Umbilical cord (tissue), 2 donors: Measurements from ENCODE around the gene LMAN1. TPM values are rescaled to one million over a fixed set of nuclear protein-coding genes. Genes with fewer than 3 reads are reported as not detected.

Experiments used
- DNase-seq: peaks from one replicate; pipeline ENCODE4 v3.0.0-alpha.2; 2015; ENCODE audit warnings: low spot score
- total RNA-seq: library from RNA; depleted of rRNA; stranded (reverse); fragments of >200 nt; gene quantifications from one replicate; pipeline ENCODE4 v1.2.3, GENCODE V29; 2014; ENCODE audit warnings: low replicate concordance; ENCODE audit not compliant: insufficient read depth

LMAN1 gene
- total RNA-seq, 1 donor from 2014 or later = 170 TPM

DNA sequence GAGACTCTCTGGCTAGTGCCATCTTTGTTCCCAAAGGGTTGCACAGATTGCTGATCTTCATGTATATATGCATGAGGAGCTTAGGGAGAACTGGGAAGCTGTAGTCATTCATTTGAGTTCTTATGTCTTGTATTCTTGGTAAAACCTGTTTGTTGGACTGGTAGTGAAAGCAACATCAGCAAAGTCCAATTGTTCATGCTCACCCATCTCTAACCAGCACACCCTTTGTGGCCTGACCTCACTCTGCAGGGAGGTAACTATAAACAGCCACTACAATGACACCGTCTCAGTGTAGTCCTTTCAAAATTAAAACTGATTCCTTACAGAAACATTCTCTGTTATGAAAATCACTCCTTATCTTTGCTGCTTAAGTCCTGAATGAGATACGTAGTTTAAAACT, 13.9 kb upstream of the LMAN1 start:
- DNase-seq = no peak

GRCh38 chr18:59360381-59360780, 1.3 kb upstream of the LMAN1 start:
- no peak for DNase-seq

GRCh38 chr18:59359576-59359952, 499 bp upstream of the LMAN1 start:
- DNase-seq = no peak

- no peak for DNase-seq
Observed at GRCh38 chr18:59358414-59358711, 702 bp downstream of the LMAN1 start.

GRCh38 chr18:59357928-59358327, 1.1 kb downstream of the LMAN1 start:
- DNase-seq = peak; percentile 61

DNA sequence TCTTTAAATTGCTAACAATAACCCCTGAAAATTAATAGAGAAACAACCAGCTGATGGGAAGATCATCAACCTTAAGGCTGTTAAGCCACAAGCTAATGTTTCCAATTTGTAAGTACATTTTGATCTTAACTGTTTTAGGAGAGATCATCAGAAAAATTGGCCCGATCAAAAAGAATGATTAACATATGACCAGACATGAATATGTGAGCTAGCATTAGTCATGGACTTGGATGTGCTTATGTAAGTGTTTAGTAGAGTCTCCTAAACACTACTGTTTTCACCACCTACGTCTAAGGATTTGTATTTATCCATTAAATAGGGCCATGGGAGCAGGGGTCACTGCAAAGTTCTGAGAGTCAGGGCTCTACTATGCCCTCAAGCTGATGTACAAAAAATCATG, 4.3 kb downstream of the LMAN1 start:
- DNase-seq = no peak

DNA sequence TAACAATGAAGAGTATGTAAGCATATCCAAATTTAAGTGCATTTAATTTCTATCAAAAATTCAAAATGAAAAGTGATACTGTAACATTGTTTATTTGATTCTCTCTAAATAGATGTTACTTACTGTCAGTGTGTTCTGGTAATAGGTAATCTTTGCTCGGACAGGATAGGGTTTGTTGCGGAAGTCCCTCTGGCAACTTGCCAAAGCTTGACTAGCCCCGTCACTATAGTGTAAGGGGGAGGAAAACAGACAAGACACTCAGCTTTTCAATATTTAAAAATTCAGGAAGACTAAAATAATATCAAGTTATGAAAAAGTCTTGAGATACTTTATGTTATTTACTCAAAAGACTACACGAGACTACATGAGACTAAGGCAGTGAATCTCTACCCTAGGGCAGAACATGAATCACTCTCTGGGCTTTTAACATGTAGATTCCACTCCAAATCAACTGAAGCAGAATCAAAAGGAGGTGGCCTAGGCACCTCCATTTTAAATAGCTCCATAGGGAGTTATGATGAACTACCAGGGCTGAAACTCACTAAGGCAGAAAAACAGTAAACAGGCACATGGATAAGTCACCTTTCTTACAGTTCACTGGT, 5.9 kb downstream of the LMAN1 start:
- DNase-seq = no peak

GRCh38 chr18:59352250-59352855, 6.7 kb downstream of the LMAN1 start:
- DNase-seq = no peak

DNA sequence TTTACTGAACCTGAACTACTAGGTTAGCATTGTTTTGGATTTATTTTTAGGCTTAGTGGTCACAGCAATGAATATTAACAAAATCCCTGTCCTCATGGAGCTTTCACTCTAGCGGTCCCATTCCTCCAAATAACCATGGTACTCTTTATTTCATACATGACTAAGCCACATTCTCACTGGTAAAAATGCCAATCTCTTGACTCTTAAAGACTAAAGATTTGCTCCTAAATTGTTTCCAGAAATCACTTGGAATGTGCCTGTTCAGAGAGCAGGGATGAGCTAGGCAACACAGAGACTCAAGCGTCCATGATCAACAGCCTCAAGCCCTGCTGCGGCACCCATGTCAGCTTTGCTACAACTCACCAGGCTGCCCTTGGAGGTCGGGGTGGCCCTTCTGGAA, 13.5 kb downstream of the LMAN1 start:
- DNase-seq = no peak

- no peak for DNase-seq
Observed at GRCh38 chr18:59344996-59345395, 14.1 kb downstream of the LMAN1 start.

- DNase-seq = no peak
Observed at GRCh38 chr18:59343926-59344325, 15.1 kb downstream of the LMAN1 start.

- no peak for DNase-seq
Observed at GRCh38 chr18:59340817-59341216, 18.2 kb downstream of the LMAN1 start.

- DNase-seq = no peak
Observed at GRCh38 chr18:59340312-59340711, 18.8 kb downstream of the LMAN1 start.

GRCh38 chr18:59332986-59333385, 26.1 kb downstream of the LMAN1 start:
- no peak for DNase-seq

- DNase-seq = no peak
Observed at GRCh38 chr18:59328683-59329082, 30.4 kb downstream of the LMAN1 start.

GRCh38 chr18:59325965-59326364, 33.1 kb downstream of the LMAN1 start:
- no peak for DNase-seq

DNA sequence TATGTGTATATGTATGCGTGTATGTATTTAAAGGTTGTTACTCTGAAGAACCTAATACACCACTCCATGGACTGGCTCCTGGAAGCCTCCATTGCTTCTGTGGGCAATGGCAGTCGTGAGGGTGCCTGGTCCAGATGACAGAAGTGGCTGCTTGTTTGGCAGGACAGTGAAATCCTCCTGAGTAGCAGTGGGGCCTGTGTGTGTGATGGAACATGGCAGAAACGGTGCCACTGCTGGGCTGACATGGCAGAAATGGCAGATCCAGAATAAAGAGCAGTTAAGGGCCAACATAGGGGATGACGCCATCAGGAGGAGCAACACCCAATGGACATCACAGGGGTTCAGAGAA, 34.5 kb downstream of the LMAN1 start:
- DNase-seq = no peak

GRCh38 chr18:59323931-59324622, 35.0 kb downstream of the LMAN1 start:
- DNase-seq = no peak

- no peak for DNase-seq
Observed at GRCh38 chr18:59318460-59319050, 40.5 kb downstream of the LMAN1 start, which contains the start of gene CPLX4. CPLX4 (minus strand) TSS chr18:59318649; CDS start chr18:59318462, 187 bp downstream.

DNA sequence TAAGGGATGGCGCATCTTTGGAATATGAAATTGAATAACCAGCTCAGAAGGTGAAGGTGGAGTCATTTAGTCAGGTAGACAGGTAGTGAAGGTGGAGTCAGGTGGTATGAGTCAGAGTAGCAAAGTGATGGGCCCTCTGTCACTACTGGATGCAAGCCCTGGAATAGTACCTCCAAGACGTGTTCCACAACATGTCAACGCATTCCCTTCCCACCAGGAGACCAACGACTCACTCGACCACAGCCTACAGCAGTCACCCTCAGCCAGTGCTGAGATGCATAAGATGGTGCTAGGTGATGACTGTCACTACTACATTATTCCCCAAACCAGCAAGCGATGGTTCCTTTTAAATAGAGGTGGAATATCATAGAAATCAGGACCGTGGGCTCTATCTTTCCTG, 47.4 kb downstream of the LMAN1 start:
- no peak for DNase-seq

DNA sequence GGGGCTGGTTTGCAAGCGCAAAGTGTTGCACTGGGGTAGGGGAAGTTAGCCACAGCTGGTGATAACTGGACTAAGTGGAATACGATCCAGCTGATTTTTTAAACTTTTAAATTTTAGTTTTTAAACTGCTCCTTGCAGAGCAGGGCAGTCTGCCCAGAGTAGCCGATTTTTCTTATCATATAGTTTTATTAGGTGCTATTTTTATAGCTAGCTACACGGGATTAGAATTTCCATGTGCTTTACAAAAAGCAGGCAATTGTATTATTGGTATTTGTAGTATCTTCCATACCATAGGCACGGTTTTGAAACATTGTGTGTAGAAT, 50.2 kb downstream of the LMAN1 start:
- DNase-seq = no peak

DNA sequence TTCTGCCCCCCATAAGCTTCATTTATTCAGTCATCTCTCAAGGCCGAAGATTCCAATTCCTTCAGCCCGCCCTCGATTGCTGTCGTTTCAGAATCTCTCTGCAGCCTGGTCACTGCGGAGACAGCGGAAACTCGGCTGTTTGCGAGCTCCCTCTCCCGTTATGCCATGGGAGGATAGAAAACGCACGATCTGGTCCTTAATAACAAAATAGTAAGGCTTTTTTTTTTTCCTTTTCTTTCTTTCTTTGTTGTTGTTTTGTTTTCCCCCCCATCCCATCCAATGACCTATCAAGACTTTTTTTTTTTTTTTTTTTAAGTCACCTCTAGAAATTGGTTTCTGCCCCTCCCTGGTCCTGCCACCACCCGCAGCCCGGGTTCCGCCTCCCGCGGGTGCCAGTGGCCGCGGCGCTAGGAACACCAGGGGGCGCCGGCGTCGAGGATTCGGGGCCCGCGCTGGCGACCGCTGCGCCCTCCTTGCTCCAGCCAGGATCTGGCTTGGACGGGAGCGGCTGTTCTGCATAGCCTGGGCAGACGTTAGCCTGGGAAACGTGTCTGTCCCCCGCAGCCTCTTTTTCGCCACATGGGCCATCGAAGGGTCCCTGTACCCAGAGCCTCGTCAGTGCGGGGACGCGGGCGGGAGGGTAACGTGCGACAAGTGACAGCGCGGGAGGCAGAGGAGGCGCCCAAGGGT, 50.7 kb downstream of the LMAN1 start:
- peak; percentile 65 for DNase-seq

DNA sequence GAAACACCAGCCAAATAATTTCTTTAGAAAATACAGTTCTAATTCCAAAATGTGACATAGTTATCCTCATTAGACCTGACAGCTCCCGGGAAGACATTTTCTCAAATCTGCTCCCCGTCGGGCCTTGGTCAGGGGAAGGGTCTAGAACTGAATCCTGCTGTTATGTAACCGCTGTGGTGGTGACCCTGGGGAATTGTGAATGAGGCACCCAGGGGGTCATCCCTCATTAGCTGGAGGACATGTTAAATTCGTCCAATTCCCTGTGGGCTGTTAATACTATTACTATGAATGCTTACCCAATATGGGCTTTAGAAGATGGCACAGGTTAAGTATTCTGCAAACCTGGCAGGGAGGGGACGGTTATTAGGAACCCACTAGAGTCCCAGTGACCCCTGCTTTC, 52.4 kb downstream of the LMAN1 start:
- DNase-seq = no peak
